ENCODE measurements around the gene CATSPERE.
"Not testable (repeated sequence)": the region's sequence is repeated elsewhere in the genome, so short reads cannot be mapped to it uniquely, and the experiment has no call there.

Gene CATSPERE

GRCh38 chr1:244545511-244545910 is 84.4 kb downstream of the CATSPERE start:
- peak; percentile 54 for DNase-seq (ENCODE audit: low read depth)

GRCh38 chr1:244548558-244549115 is 87.6 kb downstream of the CATSPERE start:
- DNase-seq (ENCODE audit: low read depth): no peak

- DNase-seq (ENCODE audit: low read depth): peak; percentile 2
These were observed 91.3 kb downstream of the CATSPERE start for GRCh38 chr1:244552336-244552735.

GRCh38 chr1:244556263-244556662 is 95.2 kb downstream of the CATSPERE start:
- no peak for DNase-seq (ENCODE audit: low read depth)

- DNase-seq (ENCODE audit: low read depth): no peak
These were observed 96.5 kb downstream of the CATSPERE start for GRCh38 chr1:244557565-244557964.

- DNase-seq (ENCODE audit: low read depth): no peak
These were observed 98.5 kb downstream of the CATSPERE start for GRCh38 chr1:244559561-244559960.

- not testable (repeated sequence) for DNase-seq (ENCODE audit: low read depth)
These were observed 101.8 kb downstream of the CATSPERE start for GRCh38 chr1:244562877-244563276.

- no peak for DNase-seq (ENCODE audit: low read depth)
These were observed 112.7 kb downstream of the CATSPERE start for GRCh38 chr1:244573768-244574167.

GRCh38 chr1:244576259-244576892 is 115.3 kb downstream of the CATSPERE start:
- no peak for DNase-seq (ENCODE audit: low read depth)

- DNase-seq (ENCODE audit: low read depth): not testable (repeated sequence)
These were observed 117.1 kb downstream of the CATSPERE start for GRCh38 chr1:244578205-244578604.

GRCh38 chr1:244583358-244583982 is 122.4 kb downstream of the CATSPERE start:
- DNase-seq (ENCODE audit: low read depth): no peak

GRCh38 chr1:244585867-244586266 is 124.8 kb downstream of the CATSPERE start:
- no peak for DNase-seq (ENCODE audit: low read depth)

GRCh38 chr1:244590670-244591069 is 129.6 kb downstream of the CATSPERE start:
- no peak for DNase-seq (ENCODE audit: low read depth)

- no peak for DNase-seq (ENCODE audit: low read depth)
These were observed 137.5 kb downstream of the CATSPERE start for GRCh38 chr1:244598611-244599010.

GRCh38 chr1:244599937-244600350 is 138.9 kb downstream of the CATSPERE start:
- DNase-seq (ENCODE audit: low read depth): peak; percentile 98

- DNase-seq (ENCODE audit: low read depth): no peak
These were observed 140.3 kb downstream of the CATSPERE start for GRCh38 chr1:244601336-244601735.

- DNase-seq (ENCODE audit: low read depth): peak; percentile 34
These were observed 142.4 kb downstream of the CATSPERE start for GRCh38 chr1:244603498-244603897.

GRCh38 chr1:244605835-244606370 is 144.8 kb downstream of the CATSPERE start:
- DNase-seq (ENCODE audit: low read depth): no peak

- DNase-seq (ENCODE audit: low read depth): no peak
These were observed 153.2 kb downstream of the CATSPERE start for GRCh38 chr1:244614113-244614836.

- no peak for DNase-seq (ENCODE audit: low read depth)
These were observed 153.8 kb downstream of the CATSPERE start for GRCh38 chr1:244614879-244615278.

- no peak for DNase-seq (ENCODE audit: low read depth)
These were observed 154.2 kb downstream of the CATSPERE start for GRCh38 chr1:244615301-244615700.

- DNase-seq (ENCODE audit: low read depth): no peak
These were observed 165.6 kb downstream of the CATSPERE start for GRCh38 chr1:244626709-244627108.

GRCh38 chr1:244628789-244629188 is 167.7 kb downstream of the CATSPERE start:
- peak; percentile 15 for DNase-seq (ENCODE audit: low read depth)
